Endothelial cell of umbilical vein (primary cell): ENCODE results near the gene CIITA. TPM values are rescaled to one million over a fixed set of nuclear protein-coding genes. Genes with fewer than 3 reads are reported as not detected.

Experiments
- BruUV-seq: library from RNA; stranded (reverse); fragments of 400-500 nt; replicated peaks from 2 replicates; lab custom pipeline; 2021; lab: Mats Ljungman, UMichigan
- CTCF ChIA-PET: fragments of 300-600, 350-600 bp; sonication (Branson Sonifier 250); formaldehyde crosslinking; loops from one replicate; lab custom pipeline; 2021; ENCODE audit warnings: antibody characterized with exemption, inconsistent platforms; lab: Charles Lee
- POLR2A ChIA-PET: fragments of 300-600, 350-600 bp; sonication (Branson Sonifier 250); formaldehyde crosslinking; loops from one replicate; lab custom pipeline; 2021; ENCODE audit warnings: antibody characterized with exemption, inconsistent platforms; lab: Charles Lee
- DNase-seq: peaks from one replicate; pipeline ENCODE4 v3.0.0-alpha.2; 2011; ENCODE audit warnings: low read depth, low spot score
- FAIRE-seq: peaks from 2 replicates; lab custom pipeline; 2011; peaks lifted over from hg19 to GRCh38; lab: Jason Lieb, UNC
- H2AFZ ChIP-seq: 2 replicates; pipeline ENCODE4 v1.6.0; 2012; ENCODE audit warnings: low read depth, low read length, control low read depth, inconsistent platforms
- H3K27ac ChIP-seq: 2 replicates; pipeline ENCODE4 v1.5.1; 2011; ENCODE audit warnings: low read depth, mild to moderate bottlenecking, control low read depth, low read length, moderate library complexity; ENCODE audit not compliant: insufficient read depth
- H3K27me3 ChIP-seq, 2 experiments: 2 replicates each; pipeline versions ENCODE4 v1.6.0 to v1.6.1; 2011; ENCODE audit warnings: low read length in 2 of 2, mixed read lengths in 1 of 2; ENCODE audit not compliant: control insufficient read depth in 2 of 2, insufficient read depth in 2 of 2
- H3K36me3 ChIP-seq, 2 experiments: 2 replicates in 1 of 2; 3 replicates in 1 of 2; pipeline ENCODE4 v1.5.1; 2011; ENCODE audit warnings: low read length in 2 of 2, mild to moderate bottlenecking in 1 of 2, moderate library complexity in 1 of 2; ENCODE audit not compliant: control insufficient read depth in 2 of 2, insufficient read depth in 2 of 2; ENCODE audit errors: extremely low read depth in 1 of 2
- H3K4me1 ChIP-seq: 3 replicates; pipeline ENCODE4 v1.5.1; 2011; ENCODE audit warnings: mild to moderate bottlenecking, low read length; ENCODE audit not compliant: control insufficient read depth, insufficient read depth; ENCODE audit errors: extremely low read depth
- H3K4me2 ChIP-seq: 2 replicates; pipeline ENCODE4 v1.6.1; 2011; ENCODE audit warnings: low read length, control low read depth, mixed read lengths; ENCODE audit not compliant: insufficient read depth
- H3K4me3 ChIP-seq, 3 experiments: fragments of 200-600 bp in 1 of 3; sonication (generic), shearing (Covaris generic) in 1 of 3; replicated peaks in 1 of 3; 2 replicates each; pipeline ENCODE4 v1.5.1; 2011 to 2016; ENCODE audit warnings: control low read depth in 3 of 3, low read length in 3 of 3, mild to moderate bottlenecking in 2 of 3, inconsistent platforms in 1 of 3, low read depth in 1 of 3, moderate library complexity in 1 of 3; ENCODE audit not compliant: insufficient read depth in 1 of 3
- H3K79me2 ChIP-seq: 2 replicates; pipeline ENCODE4 v1.6.0; 2012; ENCODE audit warnings: low read length, inconsistent platforms; ENCODE audit not compliant: control insufficient read depth, insufficient read depth
- H3K9ac ChIP-seq: replicated peaks from 2 replicates; pipeline ENCODE3; 2011; ENCODE audit warnings: low read length, control low read depth; ENCODE audit not compliant: insufficient read depth; ENCODE audit errors: extremely low read depth
- H3K9me1 ChIP-seq: replicated peaks from 3 replicates; pipeline ENCODE4 v1.6.0; 2011; ENCODE audit warnings: mild to moderate bottlenecking, low read length; ENCODE audit not compliant: control insufficient read depth, insufficient read depth; ENCODE audit errors: extremely low read depth
- H3K9me3 ChIP-seq: replicated peaks from 2 replicates; pipeline ENCODE4 v1.5.1; 2012; ENCODE audit warnings: low read length, inconsistent platforms; ENCODE audit not compliant: control insufficient read depth, insufficient read depth
- H4K20me1 ChIP-seq: replicated peaks from 2 replicates; pipeline ENCODE3; 2011; ENCODE audit warnings: mild to moderate bottlenecking, low read length; ENCODE audit not compliant: control insufficient read depth, insufficient read depth; ENCODE audit errors: extremely low read depth
- JUN ChIP-seq: IDR thresholded peaks from 2 replicates; pipeline ENCODE4 v1.6.1; 2011; ENCODE audit warnings: borderline replicate concordance, low read depth; ENCODE audit not compliant: insufficient read length, insufficient read depth
- MYC ChIP-seq: IDR thresholded peaks from one replicate; pipeline ENCODE4 v1.6.1; 2011; ENCODE audit warnings: mild to moderate bottlenecking, low read depth, low read length
- dilution Hi-C: fragments of 300-500 bp; cut with MboI; formaldehyde crosslinking; loops from one replicate; pipeline ENCODE4 v1.15.0; 2019; ENCODE audit warnings: low sequenced_read_pairs; ENCODE audit not compliant: extremely low pct_ligation_motif_present
- intact Hi-C: fragments of 100-400 bp; cut with micrococcal nuclease; formaldehyde crosslinking; loops from one replicate; pipeline ENCODE4 v1.10.0; 2022
- polyA plus RNA-seq, 4 experiments: library from polyadenylated mRNA; depleted of rRNA in 3 of 4; stranded (reverse) in 3 of 4; unstranded in 1 of 4; fragments of >200 nt; gene quantifications; 2 replicates each; pipeline versions ENCODE4 v1.2.1 to v1.2.3, GENCODE V29; 2011 to 2012; ENCODE audit warnings: missing spikeins in 1 of 4
- total RNA-seq: library from RNA; stranded (reverse); gene quantifications from 2 replicates; pipeline ENCODE4 v1.2.3, GENCODE V29; 2021
- TF ChIP-seq, protein P1 (sequence below): IDR thresholded peaks from 2 replicates; pipeline ENCODE4 v1.6.1; 2011; ENCODE audit not compliant: insufficient read depth, insufficient read length

CIITA gene
- total and polyA plus RNA-seq, 2 donors (not counting 3 experiments of a cell fraction or from before 2014, with no cell fraction given): not detected

- no peaks in the 10 kb centered on the region for H3K9me3 ChIP-seq
- H4K20me1 ChIP-seq: peaks cover 5% of the 10 kb centered on the region
- H3K79me2 ChIP-seq: peaks cover 37% of the 10 kb centered on the region
- intact Hi-C loops (no loop called here), dilution Hi-C loops (no loop called here)
- no peak overlapping the region for H2AFZ ChIP-seq
- peaks cover 27% of the 10 kb centered on the region for H3K4me1 ChIP-seq
- no peak for DNase-seq
- TF ChIP-seq JUN: peak; percentile 20
- TF ChIP-seq, protein P1, sequence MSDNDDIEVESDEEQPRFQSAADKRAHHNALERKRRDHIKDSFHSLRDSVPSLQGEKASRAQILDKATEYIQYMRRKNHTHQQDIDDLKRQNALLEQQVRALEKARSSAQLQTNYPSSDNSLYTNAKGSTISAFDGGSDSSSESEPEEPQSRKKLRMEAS: no peak
- H3K4me3 ChIP-seq: no peak overlapping the region
- no peak overlapping the region for H3K9ac ChIP-seq
- no peaks in the 10 kb centered on the region for H3K27me3 ChIP-seq
- no peaks in the 10 kb centered on the region for H3K9me1 ChIP-seq
- peaks cover 0 to 11% of the 10 kb centered on the region in 2 experiments for H3K36me3 ChIP-seq
- no peak overlapping the region for H3K4me2 ChIP-seq
- no peak overlapping the region for H3K27ac ChIP-seq
- POLR2A ChIA-PET: no interaction called here
- CTCF ChIA-PET: no interaction called here
- no peak for FAIRE-seq
- no TSS peak for BruUV-seq
Observed at GRCh38 chr16:10934325-10935107, 57.5 kb downstream of the CIITA start.

DNA sequence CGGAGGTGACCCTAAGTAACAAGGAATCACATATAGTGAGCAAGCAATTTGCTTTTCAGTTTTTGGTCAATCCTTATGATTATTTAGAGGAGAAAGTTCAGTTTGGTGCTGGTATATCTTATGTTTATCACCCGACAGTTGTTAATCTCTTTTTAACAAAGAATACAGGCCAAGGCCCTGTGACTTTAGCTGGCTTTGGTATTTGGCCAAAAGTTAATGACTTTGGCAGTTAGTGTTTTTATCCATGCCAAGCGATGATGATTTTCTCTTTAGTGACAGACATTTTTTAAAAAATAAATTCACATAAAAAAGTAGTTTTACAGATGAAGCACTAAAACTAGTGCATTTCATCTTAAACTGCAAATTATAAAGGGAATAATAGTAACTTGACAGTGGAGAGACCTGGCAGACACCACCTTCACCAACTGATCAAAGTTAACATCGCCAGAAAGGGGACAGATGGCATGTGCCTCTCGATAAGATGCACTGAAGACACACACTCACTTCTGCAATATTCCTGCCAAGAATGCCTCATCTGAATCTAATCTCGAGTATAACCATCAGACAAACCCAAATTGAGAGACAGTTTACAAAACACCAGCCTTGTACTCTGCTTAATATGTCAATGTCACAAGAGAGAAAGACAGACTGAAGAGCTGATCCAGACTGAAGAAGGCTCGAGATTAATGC lies 58.4 kb downstream of the CIITA start:
- H3K4me2 ChIP-seq: no peak overlapping the region
- no peak overlapping the region for H3K27ac ChIP-seq
- intact Hi-C loops: no loop called here
- DNase-seq: no peak
- H3K4me1 ChIP-seq: peaks cover 35% of the 10 kb centered on the region
- peak; percentile 65 for FAIRE-seq
- H3K9me3 ChIP-seq: no peaks in the 10 kb centered on the region
- H2AFZ ChIP-seq: no peak overlapping the region
- no peak overlapping the region for H3K4me3 ChIP-seq
- ChIA-PET CTCF (no interaction called here), POLR2A (no interaction called here)
- TF ChIP-seq MYC: no peak
- H3K79me2 ChIP-seq: peaks cover 45% of the 10 kb centered on the region
- H3K9me1 ChIP-seq: no peaks in the 10 kb centered on the region
- peaks cover 0 to 11% of the 10 kb centered on the region in 2 experiments for H3K36me3 ChIP-seq
- no peaks in the 10 kb centered on the region for H3K27me3 ChIP-seq
- no TSS peak for BruUV-seq
- dilution Hi-C loops: no loop called here
- peaks cover 5% of the 10 kb centered on the region for H4K20me1 ChIP-seq
- no peak overlapping the region for H3K9ac ChIP-seq
